A673 (cell line): Measurements from ENCODE around the gene GRK1. TPM values are rescaled to one million over a fixed set of nuclear protein-coding genes. Genes with fewer than 3 reads are reported as not detected.
"Not testable (repeated sequence)": the region's sequence is repeated elsewhere in the genome, so short reads cannot be mapped to it uniquely, and the experiment has no call there.

Experiments
- BruUV-seq: library from RNA; stranded (reverse); fragments of 400-500 nt; replicated peaks from 2 replicates; lab custom pipeline; 2021; lab: Mats Ljungman, UMichigan
- CTCF ChIA-PET: fragments of 300-600 bp; sonication (Branson Sonifier 250); formaldehyde crosslinking; loops from one replicate; lab custom pipeline; 2022; ENCODE audit warnings: antibody characterized with exemption; lab: Charles Lee
- POLR2A ChIA-PET: fragments of 300-600 bp; sonication (Branson Sonifier 250); formaldehyde crosslinking; loops from one replicate; lab custom pipeline; 2022; ENCODE audit warnings: antibody characterized with exemption; ENCODE audit not compliant: low non-redundant PET; lab: Charles Lee
- DNase-seq: peaks from one replicate; pipeline ENCODE4 v3.0.0-alpha.2; 2015; ENCODE audit warnings: low spot score
- H3K27ac ChIP-seq: fragments of 200-600 bp; sonication (generic); 2 replicates; pipeline ENCODE4 v1.5.1; 2016; ENCODE audit warnings: mixed run types, low read depth, mild to moderate bottlenecking, mixed read lengths, antibody characterized with exemption, low read length; ENCODE audit not compliant: poor library complexity, severe bottlenecking
- H3K27me3 ChIP-seq: fragments of 200-600 bp; sonication (generic); replicated peaks from 2 replicates; pipeline ENCODE4 v1.6.1; 2017; ENCODE audit warnings: mixed run types, low read depth, mild to moderate bottlenecking, mixed read lengths, antibody characterized with exemption, low read length; ENCODE audit not compliant: insufficient read depth, poor library complexity
- H3K36me3 ChIP-seq: fragments of 200-600 bp; sonication (generic); 2 replicates; pipeline ENCODE4 v1.6.1; 2016; ENCODE audit warnings: mixed run types, mild to moderate bottlenecking, mixed read lengths, antibody characterized with exemption, low read length; ENCODE audit not compliant: insufficient read depth, poor library complexity, severe bottlenecking
- H3K4me1 ChIP-seq: fragments of 200-600 bp; sonication (generic); 2 replicates; pipeline ENCODE4 v1.6.1; 2017; ENCODE audit warnings: mixed run types, mild to moderate bottlenecking, mixed read lengths, antibody characterized with exemption, low read length; ENCODE audit not compliant: insufficient read depth, poor library complexity, severe bottlenecking
- H3K4me3 ChIP-seq: fragments of 200-600 bp; sonication (generic); 2 replicates; pipeline ENCODE4 v1.5.1; 2016; ENCODE audit warnings: low read depth, mixed run types, mild to moderate bottlenecking, mixed read lengths, low read length; ENCODE audit not compliant: poor library complexity, severe bottlenecking
- H3K9me3 ChIP-seq: fragments of 200-600 bp; sonication (generic); 2 replicates; pipeline ENCODE4 v1.6.1; 2016; ENCODE audit warnings: mixed run types, low read depth, mild to moderate bottlenecking, mixed read lengths, antibody characterized with exemption, low read length; ENCODE audit not compliant: poor library complexity, severe bottlenecking
- EZH2 ChIP-seq: fragments of 200-600 bp; sonication (generic); IDR thresholded peaks from 2 replicates; pipeline ENCODE4 v1.6.1; 2017; ENCODE audit warnings: borderline replicate concordance, low read depth, mild to moderate bottlenecking, mixed read lengths, antibody characterized with exemption, low read length; ENCODE audit not compliant: poor library complexity, severe bottlenecking
- intact Hi-C: fragments of 100-400 bp; cut with micrococcal nuclease; formaldehyde crosslinking; loops from one replicate; pipeline ENCODE4 v1.10.0; 2022; ENCODE audit not compliant: unreplicated experiment
- total RNA-seq: library from RNA; stranded (reverse); gene quantifications from 2 replicates; pipeline ENCODE4 v1.2.3, GENCODE V29; 2021
- TF ChIP-seq, protein P1 (sequence below): fragments of 300-800, 200-600 bp; sonication (generic); conservative IDR thresholded peaks from 2 replicates; pipeline ENCODE4 v1.5.1; 2017; ENCODE audit warnings: low read depth, mild to moderate bottlenecking, antibody characterized with exemption, low read length, moderate library complexity, mixed read lengths

Gene GRK1
- total RNA-seq, 1 experiment from 2014 or later: not detected

DNA sequence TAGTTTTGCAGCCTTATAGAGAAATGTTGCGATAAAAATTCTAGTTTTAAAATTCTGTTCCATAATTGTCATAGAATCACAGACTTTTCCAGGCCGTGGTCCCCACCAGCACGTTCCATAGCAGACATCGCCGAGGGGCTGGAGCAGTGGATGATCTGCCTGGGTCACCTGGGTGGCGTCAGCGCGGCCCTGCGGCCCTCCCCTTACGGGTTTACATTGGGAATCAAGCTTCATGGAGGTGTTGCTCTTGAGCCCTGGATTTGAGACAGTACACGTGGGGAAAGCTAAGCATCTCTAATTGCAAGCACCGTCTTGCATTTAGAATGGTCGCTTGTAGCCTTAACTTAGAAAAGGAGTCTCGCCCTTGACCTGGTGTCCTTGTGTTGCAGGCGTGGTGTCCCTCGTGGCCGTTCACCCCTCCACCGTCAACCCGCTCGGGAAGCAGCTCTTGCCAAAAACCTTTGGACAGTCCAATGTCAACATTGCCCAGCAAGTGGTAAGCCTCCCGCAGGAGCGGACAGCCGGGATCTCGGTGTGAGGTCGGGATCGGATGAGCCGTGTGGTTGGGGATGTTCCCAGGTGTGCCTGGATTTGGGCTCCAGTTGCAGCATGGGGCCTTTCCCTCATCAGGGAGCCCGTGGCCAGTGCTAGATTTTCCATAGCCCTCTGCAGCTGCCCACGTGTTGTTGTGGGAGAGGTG, 44.1 kb upstream of the GRK1 start:
- no peak overlapping the region for H3K4me3 ChIP-seq
- no peaks in the 10 kb centered on the region for H3K27me3 ChIP-seq
- TF ChIP-seq, protein P1, sequence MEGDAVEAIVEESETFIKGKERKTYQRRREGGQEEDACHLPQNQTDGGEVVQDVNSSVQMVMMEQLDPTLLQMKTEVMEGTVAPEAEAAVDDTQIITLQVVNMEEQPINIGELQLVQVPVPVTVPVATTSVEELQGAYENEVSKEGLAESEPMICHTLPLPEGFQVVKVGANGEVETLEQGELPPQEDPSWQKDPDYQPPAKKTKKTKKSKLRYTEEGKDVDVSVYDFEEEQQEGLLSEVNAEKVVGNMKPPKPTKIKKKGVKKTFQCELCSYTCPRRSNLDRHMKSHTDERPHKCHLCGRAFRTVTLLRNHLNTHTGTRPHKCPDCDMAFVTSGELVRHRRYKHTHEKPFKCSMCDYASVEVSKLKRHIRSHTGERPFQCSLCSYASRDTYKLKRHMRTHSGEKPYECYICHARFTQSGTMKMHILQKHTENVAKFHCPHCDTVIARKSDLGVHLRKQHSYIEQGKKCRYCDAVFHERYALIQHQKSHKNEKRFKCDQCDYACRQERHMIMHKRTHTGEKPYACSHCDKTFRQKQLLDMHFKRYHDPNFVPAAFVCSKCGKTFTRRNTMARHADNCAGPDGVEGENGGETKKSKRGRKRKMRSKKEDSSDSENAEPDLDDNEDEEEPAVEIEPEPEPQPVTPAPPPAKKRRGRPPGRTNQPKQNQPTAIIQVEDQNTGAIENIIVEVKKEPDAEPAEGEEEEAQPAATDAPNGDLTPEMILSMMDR: no peak
- no peak for TF ChIP-seq EZH2
- H3K9me3 ChIP-seq: no peaks in the 10 kb centered on the region
- H3K27ac ChIP-seq: no peak overlapping the region
- CTCF ChIA-PET: no interaction called here
- POLR2A ChIA-PET: no interaction called here
- DNase-seq: no peak
- intact Hi-C loops: no loop called here
- peaks cover 26% of the 10 kb centered on the region for H3K36me3 ChIP-seq
- BruUV-seq: no TSS peak
- peaks cover 8% of the 10 kb centered on the region for H3K4me1 ChIP-seq

DNA sequence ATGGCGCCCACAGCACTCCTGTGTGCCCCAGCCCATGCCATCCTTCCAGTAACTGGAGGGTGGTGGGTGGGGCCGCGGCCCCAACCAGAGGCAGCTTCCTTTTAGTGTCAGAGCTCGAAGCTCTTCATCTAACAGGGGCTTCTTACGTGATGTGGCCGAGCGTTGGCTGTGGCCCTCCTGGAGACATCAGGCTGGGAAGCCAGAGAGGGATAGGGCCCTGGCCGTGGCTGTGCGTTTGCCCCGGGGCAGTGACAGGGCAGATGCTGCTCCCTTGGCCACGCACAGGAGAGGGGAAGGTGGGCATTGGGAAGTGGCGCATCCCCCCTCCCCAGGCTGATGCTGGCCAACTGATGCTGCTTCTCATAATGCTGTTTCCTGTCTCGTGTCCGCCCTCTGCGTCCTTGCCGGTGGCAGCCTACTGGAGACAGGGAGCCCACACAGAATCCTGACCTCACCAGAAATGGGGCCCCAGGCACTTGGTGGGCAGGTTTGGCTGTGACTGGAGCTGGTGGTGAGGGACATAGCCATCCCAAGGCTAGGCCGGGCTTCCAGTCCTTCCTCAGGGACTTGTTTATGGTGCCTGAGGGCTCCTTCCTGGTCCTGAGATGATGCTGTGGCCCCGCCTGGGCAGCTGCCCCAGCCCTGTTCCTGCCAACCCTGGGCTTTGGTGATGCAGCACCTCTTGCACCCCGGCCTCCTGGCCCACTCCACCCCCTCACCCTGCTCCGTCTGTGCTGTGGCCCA, 43.4 kb upstream of the GRK1 start:
- ChIA-PET CTCF (no interaction called here), POLR2A (no interaction called here)
- no peak overlapping the region for H3K27ac ChIP-seq
- intact Hi-C loops: no loop called here
- H3K4me1 ChIP-seq: peaks cover 8% of the 10 kb centered on the region
- BruUV-seq: no TSS peak
- no peak overlapping the region for H3K4me3 ChIP-seq
- DNase-seq: peak; percentile 43
- no peaks in the 10 kb centered on the region for H3K9me3 ChIP-seq
- no peaks in the 10 kb centered on the region for H3K27me3 ChIP-seq
- TF ChIP-seq EZH2: no peak
- TF ChIP-seq, protein P1: no peak
- H3K36me3 ChIP-seq: peaks cover 26% of the 10 kb centered on the region

DNA sequence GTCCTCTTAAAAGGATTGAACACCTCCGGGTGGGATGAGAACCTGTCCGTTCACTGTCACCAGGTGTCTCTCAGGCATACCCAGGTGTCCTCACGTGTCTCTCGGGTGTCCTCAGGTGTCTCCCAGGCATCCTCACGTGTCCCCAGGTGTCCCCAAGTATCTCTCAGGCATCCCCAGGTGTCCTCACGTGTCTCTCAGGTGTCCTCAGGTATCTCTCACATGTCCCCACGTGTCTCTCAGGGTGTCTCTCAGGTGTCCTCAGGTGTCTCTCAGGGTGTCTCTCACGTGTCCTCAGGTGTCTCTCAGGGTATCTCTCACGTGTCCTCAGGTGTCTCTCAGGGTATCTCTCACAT, 42.8 kb upstream of the GRK1 start:
- H3K4me3 ChIP-seq: no peak overlapping the region
- peaks cover 8% of the 10 kb centered on the region for H3K4me1 ChIP-seq
- no TSS peak for BruUV-seq
- no peak overlapping the region for H3K27ac ChIP-seq
- ChIA-PET CTCF (no interaction called here), POLR2A (no interaction called here)
- H3K36me3 ChIP-seq: peaks cover 22% of the 10 kb centered on the region
- H3K9me3 ChIP-seq: no peaks in the 10 kb centered on the region
- DNase-seq: no peak
- TF ChIP-seq EZH2: no peak
- TF ChIP-seq, protein P1: no peak
- intact Hi-C loops: no loop called here
- no peaks in the 10 kb centered on the region for H3K27me3 ChIP-seq

DNA sequence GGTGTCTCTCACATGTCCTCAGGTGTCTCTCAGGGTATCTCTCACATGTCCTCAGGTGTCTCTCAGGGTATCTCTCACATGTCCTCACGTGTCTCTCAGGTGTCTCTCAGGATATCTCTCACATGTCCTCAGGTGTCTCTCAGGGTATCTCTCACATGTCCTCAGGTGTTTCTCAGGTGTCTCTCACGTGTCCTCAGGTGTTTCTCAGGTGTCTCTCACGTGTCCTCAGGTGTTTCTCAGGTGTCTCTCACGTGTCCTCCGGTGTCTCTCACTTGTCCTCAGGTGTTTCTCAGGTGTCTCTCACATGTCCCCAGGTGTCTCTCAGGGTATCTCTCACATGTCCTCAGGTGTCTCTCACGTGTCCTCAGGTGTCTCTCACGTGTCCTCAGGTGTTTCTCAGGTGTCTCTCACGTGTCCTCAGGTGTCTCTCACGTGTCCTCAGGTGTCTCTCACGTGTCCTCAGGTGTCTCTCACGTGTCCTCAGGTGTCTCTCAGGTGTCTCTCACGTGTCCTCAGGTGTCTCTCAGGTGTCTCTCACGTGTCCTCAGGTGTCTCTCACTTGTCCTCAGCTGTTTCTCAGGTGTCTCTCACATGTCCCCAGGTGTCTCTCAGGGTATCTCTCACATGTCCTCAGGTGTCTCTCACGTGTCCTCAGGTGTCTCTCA, 42.2 kb upstream of the GRK1 start:
- H3K27me3 ChIP-seq, H3K27ac ChIP-seq, intact Hi-C loops, DNase-seq, POLR2A ChIA-PET, CTCF ChIA-PET, H3K4me3 ChIP-seq, H3K4me1 ChIP-seq, BruUV-seq, H3K9me3 ChIP-seq: not testable (repeated sequence)
- peaks cover 22% of the 10 kb centered on the region for H3K36me3 ChIP-seq
